Trophoblast cell (in vitro differentiated cells and primary cell): ENCODE results near the gene CBX4. TPM values are rescaled to one million over a fixed set of nuclear protein-coding genes. Genes with fewer than 3 reads are reported as not detected.

Experiments
- DNase-seq, 2 donors: peaks; one replicate each; pipeline ENCODE4 v3.0.0-alpha.2; 2016
- H2AFZ ChIP-seq: 2 replicates; pipeline ENCODE4 v1.6.1; 2013; ENCODE audit warnings: low read length, moderate library complexity, mild to moderate bottlenecking; ENCODE audit not compliant: insufficient read depth, poor library complexity
- H2AK5ac ChIP-seq: 2 replicates; pipeline ENCODE4 v1.6.1; 2013; ENCODE audit warnings: mild to moderate bottlenecking, low read length
- H2BK120ac ChIP-seq: 2 replicates; pipeline ENCODE4 v1.6.1; 2013; ENCODE audit warnings: low read length, mild to moderate bottlenecking, moderate library complexity; ENCODE audit not compliant: insufficient read depth, poor library complexity
- H2BK12ac ChIP-seq: 2 replicates; pipeline ENCODE4 v1.6.1; 2013; ENCODE audit warnings: mild to moderate bottlenecking, low read length, moderate library complexity
- H2BK5ac ChIP-seq: 2 replicates; pipeline ENCODE4 v1.6.1; 2013; ENCODE audit warnings: low read length, low read depth, moderate library complexity, mild to moderate bottlenecking; ENCODE audit not compliant: poor library complexity
- H3K14ac ChIP-seq: 2 replicates; pipeline ENCODE4 v1.6.1; 2013; ENCODE audit warnings: mild to moderate bottlenecking, low read length
- H3K18ac ChIP-seq: 2 replicates; pipeline ENCODE4 v1.6.1; 2013; ENCODE audit warnings: mild to moderate bottlenecking, low read length
- H3K23ac ChIP-seq: 2 replicates; pipeline ENCODE4 v1.6.1; 2013; ENCODE audit warnings: low read length
- H3K27ac ChIP-seq: 2 replicates; pipeline ENCODE4 v1.5.1; 2013; ENCODE audit warnings: low read depth, mild to moderate bottlenecking, inconsistent platforms, low read length, moderate library complexity
- H3K27me3 ChIP-seq: 2 replicates; pipeline ENCODE4 v1.6.1; 2013; ENCODE audit warnings: inconsistent platforms, mild to moderate bottlenecking, low read length, moderate library complexity; ENCODE audit not compliant: insufficient read depth
- H3K36me3 ChIP-seq, 2 experiments: 1 replicate in 1 of 2; 2 replicates in 1 of 2; pipeline ENCODE4 v1.6.1; 2013; ENCODE audit warnings: low read length in 2 of 2, mild to moderate bottlenecking in 2 of 2, moderate library complexity in 1 of 2; ENCODE audit not compliant: insufficient read depth in 2 of 2, control insufficient read depth in 1 of 2
- H3K4ac ChIP-seq: 2 replicates; pipeline ENCODE4 v1.6.1; 2013; ENCODE audit warnings: low read depth, mild to moderate bottlenecking, low read length, moderate library complexity
- H3K4me1 ChIP-seq, 2 experiments: 1 replicate in 1 of 2; 2 replicates in 1 of 2; pipeline ENCODE4 v1.6.1; 2013; ENCODE audit warnings: low read length in 2 of 2, mild to moderate bottlenecking in 2 of 2, moderate library complexity in 1 of 2; ENCODE audit not compliant: insufficient read depth in 2 of 2, control insufficient read depth in 1 of 2
- H3K4me2 ChIP-seq: 2 replicates; pipeline ENCODE4 v1.6.1; 2013; ENCODE audit warnings: inconsistent platforms, mild to moderate bottlenecking, low read length, moderate library complexity
- H3K4me3 ChIP-seq: 2 replicates; pipeline ENCODE4 v1.5.1; 2013; ENCODE audit warnings: mild to moderate bottlenecking, low read depth, low read length, inconsistent platforms
- H3K79me1 ChIP-seq: one replicate; pipeline ENCODE4 v1.6.1; 2013; ENCODE audit warnings: low read length
- H3K79me2 ChIP-seq: 2 replicates; pipeline ENCODE4 v1.6.1; 2013; ENCODE audit warnings: low read length, mild to moderate bottlenecking; ENCODE audit not compliant: control insufficient read depth, insufficient read depth, poor library complexity
- H3K9ac ChIP-seq: 2 replicates; pipeline ENCODE4 v1.6.1; 2013; ENCODE audit warnings: mild to moderate bottlenecking, low read length
- H3K9me3 ChIP-seq: 2 replicates; pipeline ENCODE4 v1.6.1; 2013; ENCODE audit warnings: low read depth, mild to moderate bottlenecking, control low read depth, inconsistent platforms, low read length; ENCODE audit not compliant: insufficient read depth
- H4K12ac ChIP-seq: 2 replicates; pipeline ENCODE4 v1.6.1; 2013; ENCODE audit warnings: low read depth, mild to moderate bottlenecking, low read length, moderate library complexity
- H4K8ac ChIP-seq: 2 replicates; pipeline ENCODE4 v1.6.1; 2013; ENCODE audit warnings: low read depth, mild to moderate bottlenecking, low read length, moderate library complexity
- H4K91ac ChIP-seq: one replicate; pipeline ENCODE4 v1.6.1; 2013; ENCODE audit warnings: low read depth, mild to moderate bottlenecking, low read length, moderate library complexity
- WGBS: extraction: QIAGEN DNeasy Blood & Tissue Kit; methylation state at CpG from one replicate; pipeline ENCODE4 v1.1.7; 2013; ENCODE audit warnings: missing lambda C conversion rate; ENCODE audit not compliant: insufficient read length, insufficient coverage; ENCODE audit errors: extremely low coverage; 5-methylcytosine and 5-hydroxymethylcytosine counted together
- polyA plus RNA-seq: library from polyadenylated mRNA; stranded (reverse); fragments of 200-250 nt; gene quantifications from 2 replicates; pipeline ENCODE4 v1.2.3, GENCODE V29; 2013

The CBX4 gene
- polyA plus RNA-seq = 17.8 and 20.5 TPM in 2 replicates

DNA sequence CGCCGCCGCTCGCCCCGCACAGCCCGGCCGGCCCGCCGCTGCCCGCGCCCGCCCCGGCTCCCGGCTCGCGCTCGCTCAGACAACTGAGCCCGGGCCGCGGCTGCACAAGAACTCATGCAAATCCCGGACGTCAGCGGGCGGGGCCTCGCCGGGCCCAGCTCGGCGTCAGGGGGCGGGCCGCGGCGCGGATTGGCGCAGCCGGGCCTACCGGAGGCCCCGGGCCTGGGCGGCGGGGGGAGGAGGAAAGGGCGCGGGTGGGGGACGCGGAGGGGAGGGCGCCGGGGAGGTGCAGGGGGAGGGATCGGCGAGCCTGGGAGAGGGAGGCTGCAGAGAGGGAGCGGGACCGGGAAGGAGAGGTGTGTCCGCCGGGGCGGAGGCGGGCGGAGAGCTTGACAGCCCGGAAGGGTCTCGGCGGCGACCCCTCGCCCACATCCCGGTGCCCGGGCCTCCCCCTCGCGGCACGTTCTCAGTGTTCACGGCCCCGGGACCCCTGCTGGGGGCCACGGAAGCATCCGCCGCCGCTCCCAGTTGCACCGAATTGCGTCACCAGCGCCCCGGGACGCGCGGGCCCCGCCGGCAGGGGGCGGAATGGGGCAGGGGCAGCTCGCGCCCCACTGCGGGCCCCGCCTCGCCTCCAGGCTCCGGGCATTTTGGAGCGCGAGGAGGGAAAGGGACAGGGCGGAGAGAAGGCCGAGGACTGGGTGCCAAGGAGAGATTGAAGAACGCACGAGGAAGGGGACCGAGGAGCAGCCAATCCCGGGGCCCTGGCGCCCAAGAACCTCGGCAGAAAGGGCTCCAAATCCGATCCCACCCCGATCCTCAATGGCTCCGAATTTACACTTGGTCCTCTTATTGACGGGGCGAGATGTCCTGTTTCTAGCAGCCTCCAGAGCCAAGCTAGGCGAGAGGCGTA, at the start of gene CBX4:
CBX4 (minus strand) TSS at position 85 of the 913 bp plus-strand sequence. CDS start 189 bp downstream, outside the sequence.
- peak within 1 kb of the TSS; percentile 84 for H2AFZ ChIP-seq
- H4K91ac ChIP-seq = peak within 1 kb of the TSS; percentile 68
- peaks cover 14% of the 10 kb centered on the region for H3K9me3 ChIP-seq
- DNase-seq = peak; percentile 92 to 93
- H3K4me2 ChIP-seq = peak within 1 kb of the TSS; percentile 80
- H3K18ac ChIP-seq = peak within 1 kb of the TSS; percentile 66
- H3K14ac ChIP-seq = peak within 1 kb of the TSS; percentile 73
- H3K36me3 ChIP-seq = peaks cover 0 to 6% of the 10 kb centered on the region in 2 experiments
- peaks cover 81% of the 10 kb centered on the region for H3K27me3 ChIP-seq
- peaks cover 5% of the 10 kb centered on the region for H3K79me1 ChIP-seq
- peaks cover 43 to 47% of the 10 kb centered on the region in 2 experiments for H3K4me1 ChIP-seq
- peaks cover 4% of the 10 kb centered on the region for H3K79me2 ChIP-seq
- H2BK12ac ChIP-seq = peak within 1 kb of the TSS; percentile 23
- peak within 1 kb of the TSS; percentile 73 for H3K4me3 ChIP-seq
- no CpG with 5 or more reads among the region's 103 CpGs for WGBS
- H3K27ac ChIP-seq = peak within 1 kb of the TSS; percentile 50
- no peak within 1 kb of the TSS for H3K9ac ChIP-seq
- peak within 1 kb of the TSS; percentile 47 for H2BK5ac ChIP-seq
- peak within 1 kb of the TSS; percentile 65 for H4K8ac ChIP-seq
- H3K4ac ChIP-seq = peak within 1 kb of the TSS; percentile 17
- H2BK120ac ChIP-seq = peak within 1 kb of the TSS; percentile 55
- H2AK5ac ChIP-seq = no peak within 1 kb of the TSS
- H4K12ac ChIP-seq = peak within 1 kb of the TSS; percentile 77
- no peak within 1 kb of the TSS for H3K23ac ChIP-seq

DNA sequence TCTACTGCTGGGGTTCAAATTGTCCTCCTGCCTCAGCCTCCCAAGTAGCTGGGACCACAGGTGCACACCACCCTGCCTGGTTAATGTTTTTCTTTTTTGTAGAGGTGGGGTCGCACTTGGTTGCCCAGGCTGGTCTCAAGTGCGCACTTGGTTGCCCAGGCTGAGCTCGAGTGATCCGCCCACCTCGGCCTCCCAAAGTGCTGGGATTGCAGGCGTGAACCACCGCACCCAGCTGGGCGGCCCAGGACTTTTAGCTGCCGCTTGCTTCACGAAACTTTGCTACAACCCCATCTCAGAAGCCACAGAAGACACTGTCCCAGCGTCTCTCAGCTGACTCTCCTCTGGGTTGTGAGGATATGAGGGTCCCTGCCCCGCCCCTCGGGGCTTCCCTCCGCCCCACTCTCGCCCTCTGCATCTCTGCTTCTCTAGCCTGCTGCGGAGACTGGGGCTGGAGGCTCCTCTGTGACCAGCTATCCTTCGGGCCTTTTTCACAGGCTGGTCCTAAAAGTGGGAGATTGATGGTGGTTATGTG, 48.8 kb upstream of the CBX4 start:
- Histone ChIP-seq H2AFZ (no peak overlapping the region), H2AK5ac (no peak overlapping the region), H4K8ac (no peak overlapping the region), H3K79me1 (no peaks in the 10 kb centered on the region), H2BK120ac (no peak overlapping the region), H4K12ac (no peak overlapping the region), H3K4me1 (peaks cover 0 to 3% of the 10 kb centered on the region in 2 experiments), H3K9me3 (peaks cover 2% of the 10 kb centered on the region), H3K4me3 (no peak overlapping the region), H3K9ac (no peak overlapping the region), H2BK5ac (no peak overlapping the region), H3K23ac (no peak overlapping the region), H3K36me3 (no peaks in the 10 kb centered on the region), H3K27ac (no peak overlapping the region), H2BK12ac (no peak overlapping the region), H3K18ac (no peak overlapping the region), H3K27me3 (no peaks in the 10 kb centered on the region), H3K79me2 (no peaks in the 10 kb centered on the region), H3K4me2 (no peak overlapping the region), H4K91ac (no peak overlapping the region), H3K4ac (no peak overlapping the region), H3K14ac (no peak overlapping the region)
- no CpG with 5 or more reads among the region's 17 CpGs for WGBS
- no peak for DNase-seq

DNA sequence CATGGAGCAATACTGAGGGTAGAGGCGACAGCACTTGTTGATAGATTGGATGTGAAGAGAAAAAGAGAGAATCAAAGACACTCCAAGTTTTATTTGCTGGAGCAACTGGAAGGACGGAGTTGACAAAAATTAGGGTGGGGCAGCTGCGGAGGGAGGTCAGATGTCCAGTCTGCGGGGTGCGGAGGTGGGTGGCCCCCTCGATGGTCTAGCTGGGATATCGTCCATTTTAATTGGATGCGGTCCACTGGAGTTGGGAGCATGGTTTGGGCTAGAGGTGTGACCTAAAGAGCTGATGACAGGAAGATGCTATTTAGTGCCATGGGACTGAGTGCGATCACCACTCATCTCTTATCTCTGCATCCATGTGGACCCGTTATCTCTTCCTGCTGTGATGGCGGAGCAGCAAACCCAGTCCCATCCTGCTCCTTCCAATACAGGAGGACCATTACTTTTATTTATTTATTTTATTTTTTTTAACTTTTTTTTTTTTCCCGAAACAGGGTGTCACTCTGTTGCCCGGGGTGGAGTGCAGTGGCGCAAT, 48.3 kb upstream of the CBX4 start:
- Histone ChIP-seq H2BK120ac (no peak overlapping the region), H3K27ac (no peak overlapping the region), H3K79me2 (no peaks in the 10 kb centered on the region), H2BK12ac (no peak overlapping the region), H4K91ac (no peak overlapping the region), H3K23ac (no peak overlapping the region), H3K9ac (no peak overlapping the region), H3K36me3 (no peaks in the 10 kb centered on the region), H3K79me1 (no peaks in the 10 kb centered on the region), H3K9me3 (peaks cover 2% of the 10 kb centered on the region), H3K4me2 (no peak overlapping the region), H3K4me1 (no peaks in the 10 kb centered on the region), H3K4ac (no peak overlapping the region), H3K18ac (no peak overlapping the region), H3K4me3 (no peak overlapping the region), H2AK5ac (no peak overlapping the region), H3K14ac (no peak overlapping the region), H2AFZ (no peak overlapping the region), H3K27me3 (no peaks in the 10 kb centered on the region), H4K12ac (no peak overlapping the region), H4K8ac (no peak overlapping the region), H2BK5ac (no peak overlapping the region)
- no CpG with 5 or more reads among the region's 14 CpGs for WGBS
- DNase-seq = no peak

DNA sequence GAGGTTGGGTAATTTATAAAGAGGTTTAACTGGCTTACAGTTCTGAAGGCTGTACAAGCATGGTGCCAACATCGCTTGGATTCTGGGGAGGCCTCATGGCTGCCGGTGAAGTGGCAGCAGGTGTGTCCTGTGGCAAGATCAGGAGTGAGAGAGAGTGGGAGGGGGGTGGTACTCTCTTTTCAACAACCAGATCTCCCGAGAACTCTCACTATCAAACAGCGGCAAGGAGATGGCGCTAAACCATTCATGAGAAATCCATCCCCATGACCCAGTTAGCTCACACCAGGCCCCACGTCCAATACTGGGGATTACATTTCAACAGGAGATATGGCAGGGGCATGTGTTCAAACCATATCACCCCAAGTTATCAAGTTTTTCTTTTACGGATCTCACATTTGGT, 44.0 kb upstream of the CBX4 start:
- Histone ChIP-seq H3K79me1 (no peaks in the 10 kb centered on the region), H3K14ac (no peak overlapping the region), H2BK12ac (no peak overlapping the region), H3K27ac (no peak overlapping the region), H2BK120ac (no peak overlapping the region), H3K4ac (no peak overlapping the region), H4K8ac (no peak overlapping the region), H2AK5ac (no peak overlapping the region), H2AFZ (no peak overlapping the region), H3K79me2 (no peaks in the 10 kb centered on the region), H3K9ac (no peak overlapping the region), H4K91ac (no peak overlapping the region), H3K4me2 (no peak overlapping the region), H3K27me3 (no peaks in the 10 kb centered on the region), H3K23ac (no peak overlapping the region), H3K9me3 (no peaks in the 10 kb centered on the region), H4K12ac (no peak overlapping the region), H2BK5ac (no peak overlapping the region), H3K4me1 (no peaks in the 10 kb centered on the region), H3K36me3 (no peaks in the 10 kb centered on the region), H3K4me3 (no peak overlapping the region), H3K18ac (no peak overlapping the region)
- no CpG with 5 or more reads among the region's 7 CpGs for WGBS
- DNase-seq = no peak
